Smooth muscle cell (in vitro differentiated cells): ENCODE measurements around the gene PCDH15. TPM values are rescaled to one million over a fixed set of nuclear protein-coding genes. Genes with fewer than 3 reads are reported as not detected.

Experiments
- DNase-seq: peaks from one replicate; lab custom pipeline; 2025; ENCODE audit not compliant: unreplicated experiment; lab: John Stamatoyannopoulos, UW
- H2AFZ ChIP-seq: fragments of 200-600 bp; sonication (generic); 2 replicates; pipeline ENCODE4 v1.6.0; 2016; ENCODE audit warnings: antibody characterized with exemption, low read depth, mild to moderate bottlenecking
- H3F3A ChIP-seq: fragments of 200-600 bp; sonication (generic); 2 replicates; pipeline ENCODE4 v1.6.0; 2017; ENCODE audit warnings: antibody characterized with exemption, low read depth
- H3K27ac ChIP-seq: fragments of 200-600 bp; sonication (generic); 2 replicates; pipeline ENCODE4 v1.5.1; 2016; ENCODE audit warnings: low read depth, mild to moderate bottlenecking
- H3K27me3 ChIP-seq: fragments of 200-600 bp; sonication (generic); 2 replicates; pipeline ENCODE4 v1.6.1; 2016; ENCODE audit warnings: low read depth, mild to moderate bottlenecking
- H3K36me3 ChIP-seq: fragments of 200-600 bp; sonication (generic); 2 replicates; pipeline ENCODE4 v1.5.1; 2016; ENCODE audit warnings: low read depth
- H3K4me1 ChIP-seq: fragments of 200-600 bp; sonication (generic); 2 replicates; pipeline ENCODE4 v1.5.1; 2016; ENCODE audit warnings: low read depth
- H3K4me2 ChIP-seq: fragments of 200-600 bp; sonication (generic); 2 replicates; pipeline ENCODE4 v1.6.0; 2016; ENCODE audit warnings: mild to moderate bottlenecking
- H3K4me3 ChIP-seq: fragments of 200-600 bp; sonication (generic); 2 replicates; pipeline ENCODE4 v1.5.1; 2016; ENCODE audit warnings: mild to moderate bottlenecking
- H3K79me2 ChIP-seq: fragments of 200-600 bp; sonication (generic); 2 replicates; pipeline ENCODE4 v1.6.0; 2016; ENCODE audit warnings: low read depth, mild to moderate bottlenecking
- H3K9ac ChIP-seq: fragments of 200-600 bp; sonication (generic); 2 replicates; pipeline ENCODE4 v1.6.0; 2016; ENCODE audit warnings: low read depth
- H3K9me3 ChIP-seq: fragments of 200-600 bp; sonication (generic); replicated peaks from 2 replicates; pipeline ENCODE4 v1.5.1; 2016; ENCODE audit warnings: low read depth
- H4K20me1 ChIP-seq: fragments of 200-600 bp; sonication (generic); 2 replicates; pipeline ENCODE4 v1.6.0; 2016; ENCODE audit warnings: low read depth
- WGBS: methylation state at CpG from one replicate; pipeline ENCODE4 v1.1.7; 2016; ENCODE audit warnings: low lambda C conversion rate; 5-methylcytosine and 5-hydroxymethylcytosine counted together
- polyA plus RNA-seq: library from polyadenylated mRNA; unstranded; fragments of >200 nt; fragmentation: Nextera tagmentation; extraction: Ambion mirVana; gene quantifications from 2 replicates; pipeline ENCODE4 v1.2.1, GENCODE V29; 2016
- total RNA-seq: library from RNA; depleted of rRNA; stranded (reverse); fragments of >200 nt; gene quantifications from 2 replicates; pipeline ENCODE4 v1.2.3, GENCODE V29; 2014
- TF ChIP-seq, protein P1 (sequence below): fragments of 200-600 bp; sonication (generic); IDR thresholded peaks from 2 replicates; pipeline ENCODE4 v1.5.1; 2017; ENCODE audit warnings: borderline replicate concordance, mild to moderate bottlenecking, antibody characterized with exemption; ENCODE audit not compliant: insufficient read depth, poor library complexity, severe bottlenecking

PCDH15 gene
- total and polyA plus RNA-seq, 2 experiments from 2014 or later, result not detected

- Histone ChIP-seq H3K27ac (no peak overlapping the region), H4K20me1 (no peaks in the 10 kb centered on the region), H3K4me3 (no peak overlapping the region), H3K79me2 (no peaks in the 10 kb centered on the region), H3F3A (no peaks in the 10 kb centered on the region), H3K27me3 (no peaks in the 10 kb centered on the region), H3K9ac (no peak overlapping the region), H3K36me3 (no peaks in the 10 kb centered on the region), H2AFZ (no peak overlapping the region), H3K4me2 (no peak overlapping the region), H3K4me1 (no peaks in the 10 kb centered on the region), H3K9me3 (no peaks in the 10 kb centered on the region)
- WGBS, result 95% methylated on average over 2 of the region's 2 CpGs
- DNase-seq, result no peak
- TF ChIP-seq, protein P1, sequence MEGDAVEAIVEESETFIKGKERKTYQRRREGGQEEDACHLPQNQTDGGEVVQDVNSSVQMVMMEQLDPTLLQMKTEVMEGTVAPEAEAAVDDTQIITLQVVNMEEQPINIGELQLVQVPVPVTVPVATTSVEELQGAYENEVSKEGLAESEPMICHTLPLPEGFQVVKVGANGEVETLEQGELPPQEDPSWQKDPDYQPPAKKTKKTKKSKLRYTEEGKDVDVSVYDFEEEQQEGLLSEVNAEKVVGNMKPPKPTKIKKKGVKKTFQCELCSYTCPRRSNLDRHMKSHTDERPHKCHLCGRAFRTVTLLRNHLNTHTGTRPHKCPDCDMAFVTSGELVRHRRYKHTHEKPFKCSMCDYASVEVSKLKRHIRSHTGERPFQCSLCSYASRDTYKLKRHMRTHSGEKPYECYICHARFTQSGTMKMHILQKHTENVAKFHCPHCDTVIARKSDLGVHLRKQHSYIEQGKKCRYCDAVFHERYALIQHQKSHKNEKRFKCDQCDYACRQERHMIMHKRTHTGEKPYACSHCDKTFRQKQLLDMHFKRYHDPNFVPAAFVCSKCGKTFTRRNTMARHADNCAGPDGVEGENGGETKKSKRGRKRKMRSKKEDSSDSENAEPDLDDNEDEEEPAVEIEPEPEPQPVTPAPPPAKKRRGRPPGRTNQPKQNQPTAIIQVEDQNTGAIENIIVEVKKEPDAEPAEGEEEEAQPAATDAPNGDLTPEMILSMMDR, result no peak
Measured at GRCh38 chr10:54335296-54335695, 465.7 kb downstream of the PCDH15 start.

GRCh38 chr10:54319341-54319740 is 481.7 kb downstream of the PCDH15 start:
- no peaks in the 10 kb centered on the region for H3K9me3 ChIP-seq
- no peaks in the 10 kb centered on the region for H3F3A ChIP-seq
- H3K79me2 ChIP-seq, result no peaks in the 10 kb centered on the region
- H4K20me1 ChIP-seq, result no peaks in the 10 kb centered on the region
- no peak for DNase-seq
- no peaks in the 10 kb centered on the region for H3K27me3 ChIP-seq
- TF ChIP-seq, protein P1, result no peak
- no peak overlapping the region for H3K4me2 ChIP-seq
- H3K9ac ChIP-seq, result no peak overlapping the region
- H2AFZ ChIP-seq, result no peak overlapping the region
- H3K27ac ChIP-seq, result no peak overlapping the region
- WGBS, result 94% methylated on average over 2 of the region's 2 CpGs
- no peaks in the 10 kb centered on the region for H3K36me3 ChIP-seq
- H3K4me1 ChIP-seq, result no peaks in the 10 kb centered on the region
- no peak overlapping the region for H3K4me3 ChIP-seq

- Histone ChIP-seq H3K4me1 (no peaks in the 10 kb centered on the region), H3K9me3 (no peaks in the 10 kb centered on the region), H3K27me3 (no peaks in the 10 kb centered on the region), H3K36me3 (no peaks in the 10 kb centered on the region), H3K9ac (no peak overlapping the region), H3K4me2 (no peak overlapping the region), H3K79me2 (no peaks in the 10 kb centered on the region), H3K4me3 (no peak overlapping the region), H2AFZ (no peak overlapping the region), H3K27ac (no peak overlapping the region), H4K20me1 (no peaks in the 10 kb centered on the region), H3F3A (no peaks in the 10 kb centered on the region)
- WGBS, result 93% methylated on average over 1 of the region's 1 CpG
- TF ChIP-seq, protein P1, result no peak
- DNase-seq, result no peak
Measured at GRCh38 chr10:54318470-54318869, 482.6 kb downstream of the PCDH15 start.

DNA sequence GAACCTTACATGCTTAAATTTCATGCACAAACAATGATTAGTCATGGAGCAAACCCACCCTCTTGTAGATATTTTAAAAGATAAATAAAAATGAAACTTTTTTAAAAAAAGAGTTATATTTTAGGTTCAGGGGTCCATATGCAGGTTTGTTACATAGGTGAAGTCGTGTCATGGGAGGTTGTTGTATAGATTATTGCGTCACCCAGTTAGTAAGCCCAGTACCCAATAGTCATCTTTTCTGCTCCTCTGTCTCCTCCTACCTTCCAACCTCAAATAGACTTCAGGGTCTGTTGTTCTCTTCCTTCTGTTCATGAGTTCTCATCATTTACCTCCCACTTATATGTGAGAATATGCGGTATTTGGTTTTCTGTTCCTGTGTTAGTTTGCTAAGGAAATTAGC is 486.6 kb downstream of the PCDH15 start:
- WGBS, result 96% methylated on average over 3 of the region's 3 CpGs

More for the DNA sequence above, 486.6 kb downstream of the PCDH15 start:
- Histone ChIP-seq H3K79me2 (no peaks in the 10 kb centered on the region), H3K9ac (no peak overlapping the region), H3K27ac (no peak overlapping the region), H3K27me3 (no peaks in the 10 kb centered on the region), H4K20me1 (no peaks in the 10 kb centered on the region), H2AFZ (no peak overlapping the region), H3K4me1 (no peaks in the 10 kb centered on the region), H3K4me2 (no peak overlapping the region), H3F3A (no peaks in the 10 kb centered on the region), H3K4me3 (no peak overlapping the region), H3K9me3 (no peaks in the 10 kb centered on the region), H3K36me3 (no peaks in the 10 kb centered on the region)
- TF ChIP-seq, protein P1, result no peak
- DNase-seq, result no peak
